ENCODE measurements around the gene GPRC5D. TPM values are rescaled to one million over a fixed set of nuclear protein-coding genes. Genes with fewer than 3 reads are reported as not detected.

GPRC5D gene
- total and polyA plus RNA-seq, 12 donors = 0.04 TPM; not detected in 11

GRCh38 chr12:12992418-12993130, 40.6 kb upstream of the GPRC5D start:
- H3K9me3 ChIP-seq = no peaks in the 10 kb centered on the region
- H3K27ac ChIP-seq = peak overlapping the region in 7 of 10 donors; percentile 9 to 85 (median 28)
- peaks cover 0 to 27% (median 8%) of the 10 kb centered on the region in 9 donors for H3K36me3 ChIP-seq
- intact Hi-C loops (cut with DNase I) = no loop called here
- peak overlapping the region in 3 of 10 donors; percentile 10 to 34 (median 15) for H3K4me3 ChIP-seq
- no peaks in the 10 kb centered on the region for H3K27me3 ChIP-seq
- no peak for TF ChIP-seq CTCF (IDR thresholded peaks at IDR 0.05)
- peak in 1 of 2 donors; percentile 13 for DNase-seq
- WGBS, 2 donors = 72% methylated on average over 8 of the region's 8 CpGs
- H3K4me1 ChIP-seq = peaks cover 2 to 42% (median 18%) of the 10 kb centered on the region in 9 donors
- ATAC-seq = peak in 7 of 8 donors; percentile 45 to 79 (median 70)

GRCh38 chr12:12990700-12991468, 38.9 kb upstream of the GPRC5D start:
- Histone ChIP-seq H3K27ac (peak overlapping the region in 1 of 10 donors; percentile 85), H3K27me3 (no peaks in the 10 kb centered on the region), H3K36me3 (peaks cover 0 to 43% (median 22%) of the 10 kb centered on the region in 9 donors), H3K4me3 (no peak overlapping the region), H3K9me3 (no peaks in the 10 kb centered on the region), H3K4me1 (peaks cover 0 to 30% (median 2%) of the 10 kb centered on the region in 9 donors)
- no peak for DNase-seq
- no peak for TF ChIP-seq CTCF (IDR thresholded peaks at IDR 0.05)
- intact Hi-C loops (cut with DNase I) = no loop called here
- no peak for ATAC-seq
- WGBS, 2 donors = 68 to 73% methylated on average over 7 of the region's 7 CpGs

GRCh38 chr12:12987421-12987820, 35.5 kb upstream of the GPRC5D start:
- Histone ChIP-seq H3K4me1 (peaks cover 0 to 12% (median 0%) of the 10 kb centered on the region in 9 donors), H3K9me3 (no peaks in the 10 kb centered on the region), H3K36me3 (peaks cover 0 to 63% (median 30%) of the 10 kb centered on the region in 9 donors), H3K27ac (no peak overlapping the region), H3K27me3 (no peaks in the 10 kb centered on the region), H3K4me3 (no peak overlapping the region)
- ATAC-seq = no peak
- 78 to 93% methylated on average over 5 of the region's 5 CpGs for WGBS, 2 donors
- intact Hi-C loops (cut with DNase I) = loop anchor here in 7 of 10 donors (5.0 to 10.0 kb wide), 7 partner anchors 70 to 247 kb away; partner anchors contain the start of gene APOLD1 (in 1 of the 7)
- no peak for TF ChIP-seq CTCF (IDR thresholded peaks at IDR 0.05)
- DNase-seq = no peak

GRCh38 chr12:12986775-12987331, 34.9 kb upstream of the GPRC5D start:
- Histone ChIP-seq H3K27me3 (no peaks in the 10 kb centered on the region), H3K4me3 (no peak overlapping the region), H3K27ac (no peak overlapping the region), H3K9me3 (no peaks in the 10 kb centered on the region), H3K36me3 (peaks cover 0 to 69% (median 30%) of the 10 kb centered on the region in 9 donors), H3K4me1 (peaks cover 0 to 9% (median 0%) of the 10 kb centered on the region in 9 donors)
- intact Hi-C loops (cut with DNase I) = loop anchor here in 7 of 10 donors (5.0 to 10.0 kb wide), 7 partner anchors 70 to 248 kb away; partner anchors contain the start of gene APOLD1 (in 1 of the 7)
- no peak for TF ChIP-seq CTCF (IDR thresholded peaks at IDR 0.05)
- no peak for DNase-seq
- WGBS, 2 donors = 85 to 86% methylated on average over 10 of the region's 10 CpGs
- ATAC-seq = no peak

Measured in heart right ventricle (tissue), 16 donors.